Stomach (tissue), 4 donors: ENCODE data around the gene NAPB.

Experiments
- CTCF ChIP-seq, 7 experiments: fragments of 450-650 bp in 4 of 7; fragments of 200-600 bp in 3 of 7; sonication (generic) in 3 of 7; IDR thresholded peaks; one replicate each; pipeline ENCODE4 v1.5.1; 2016 to 2019; ENCODE audit warnings: antibody characterized with exemption in 7 of 7, control low read depth in 2 of 7, mild to moderate bottlenecking in 1 of 7
- EP300 ChIP-seq: sonication (generic); formaldehyde crosslinking; IDR thresholded peaks from one replicate; pipeline ENCODE4 v1.6.1; 2017; ENCODE audit warnings: antibody characterized with exemption
- POLR2A ChIP-seq, 4 donors: fragments of 450-650 bp; IDR thresholded peaks; one replicate each; pipeline ENCODE4 v1.6.1; 2016; ENCODE audit warnings: antibody characterized with exemption in 4 of 4, control low read depth in 2 of 4, mild to moderate bottlenecking in 1 of 4, moderate library complexity in 1 of 4

GRCh38 chr20:23404196-23404595 lies 17.1 kb downstream of the NAPB start:
- TF ChIP-seq CTCF (IDR thresholded peaks at IDR 0.05) (no peak), POLR2A (IDR thresholded peaks at IDR 0.05) (no peak), EP300 (no peak)
